ENCODE measurements around the gene XYLT2. TPM values are rescaled to one million over a fixed set of nuclear protein-coding genes. Genes with fewer than 3 reads are reported as not detected.
"Not testable (repeated sequence)": the region's sequence is repeated elsewhere in the genome, so short reads cannot be mapped to it uniquely, and the experiment has no call there.

Gene XYLT2
- 10 to 100 TPM; 22.8 to 31.3 TPM for total RNA-seq

DNA sequence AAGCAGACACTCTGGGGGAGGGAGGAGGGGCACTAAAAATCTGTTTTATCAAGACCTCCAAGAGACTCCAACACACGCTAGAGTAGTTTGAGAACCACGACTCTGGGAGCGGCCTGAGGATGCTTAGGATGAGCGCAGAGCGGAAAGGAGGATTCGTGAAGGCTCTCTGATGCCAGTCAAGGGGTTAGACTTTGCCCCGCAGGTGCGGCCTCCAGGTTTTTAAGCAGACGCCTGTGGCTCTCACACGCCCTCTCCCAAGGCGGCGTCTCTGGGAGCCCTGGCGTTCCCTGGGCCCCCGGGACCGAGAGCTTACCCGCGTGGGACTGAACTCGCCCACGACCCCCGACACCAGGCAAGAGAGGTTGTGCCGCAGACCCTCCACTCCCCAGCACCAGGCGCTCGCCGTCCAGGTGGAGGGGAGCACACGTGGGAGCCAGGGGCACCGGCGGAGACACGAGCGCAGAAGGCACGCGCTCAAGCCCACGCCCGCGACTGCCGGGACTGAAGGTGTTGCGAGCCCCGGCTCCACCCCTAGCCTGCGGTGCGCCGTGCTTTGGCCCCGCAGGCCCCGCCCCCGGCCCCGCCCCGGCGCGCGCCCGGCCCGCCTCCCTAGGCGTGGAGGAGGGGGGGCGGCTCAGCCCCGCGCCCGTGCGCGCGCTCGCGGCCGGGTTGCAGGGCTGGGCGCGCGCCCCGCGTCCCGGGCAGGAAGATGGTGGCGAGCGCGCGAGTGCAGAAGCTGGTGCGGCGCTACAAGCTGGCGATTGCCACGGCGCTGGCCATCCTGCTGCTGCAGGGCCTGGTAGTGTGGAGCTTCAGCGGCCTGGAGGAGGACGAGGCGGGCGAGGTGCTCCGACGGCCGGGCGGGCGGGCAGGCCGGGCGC, at the start of gene XYLT2:
Gene XYLT2 (plus strand): TSS at position 695 of the 881 bp plus-strand sequence. CDS start 15 bp downstream, at position 710.
- Histone ChIP-seq H3K36me3 (replicated peaks in 1 of 2; ENCODE audit: insufficient read depth in 1 of 2, low read depth in 2 of 2) (no peaks in the 10 kb centered on the region), H3K27ac (peak within 1 kb of the TSS; percentile 24 to 69 (median 47)), H3K27me3 (no peaks in the 10 kb centered on the region), H3K4me1 (peaks cover 20% of the 10 kb centered on the region), H3K9me3 (no peaks in the 10 kb centered on the region), H3K4me3 (peak within 1 kb of the TSS; percentile 51 to 71)
- WGBS, 2 donors, result 0 to 2% methylated on average over 2 to 74 of the region's 87 CpGs
- intact Hi-C loops (cut with DNase I), result no loop called here
- DNase-seq (peak; percentile 88 to 95 (median 90)), ATAC-seq (peak; percentile 95)
- TF ChIP-seq, protein P1, sequence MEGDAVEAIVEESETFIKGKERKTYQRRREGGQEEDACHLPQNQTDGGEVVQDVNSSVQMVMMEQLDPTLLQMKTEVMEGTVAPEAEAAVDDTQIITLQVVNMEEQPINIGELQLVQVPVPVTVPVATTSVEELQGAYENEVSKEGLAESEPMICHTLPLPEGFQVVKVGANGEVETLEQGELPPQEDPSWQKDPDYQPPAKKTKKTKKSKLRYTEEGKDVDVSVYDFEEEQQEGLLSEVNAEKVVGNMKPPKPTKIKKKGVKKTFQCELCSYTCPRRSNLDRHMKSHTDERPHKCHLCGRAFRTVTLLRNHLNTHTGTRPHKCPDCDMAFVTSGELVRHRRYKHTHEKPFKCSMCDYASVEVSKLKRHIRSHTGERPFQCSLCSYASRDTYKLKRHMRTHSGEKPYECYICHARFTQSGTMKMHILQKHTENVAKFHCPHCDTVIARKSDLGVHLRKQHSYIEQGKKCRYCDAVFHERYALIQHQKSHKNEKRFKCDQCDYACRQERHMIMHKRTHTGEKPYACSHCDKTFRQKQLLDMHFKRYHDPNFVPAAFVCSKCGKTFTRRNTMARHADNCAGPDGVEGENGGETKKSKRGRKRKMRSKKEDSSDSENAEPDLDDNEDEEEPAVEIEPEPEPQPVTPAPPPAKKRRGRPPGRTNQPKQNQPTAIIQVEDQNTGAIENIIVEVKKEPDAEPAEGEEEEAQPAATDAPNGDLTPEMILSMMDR (IDR thresholded peaks at IDR 0.05), result peak in 1 of 7 experiments; percentile 5
- TF ChIP-seq POLR2A (IDR thresholded peaks at IDR 0.05), result peak; percentile 39 to 62 (median 57)

DNA sequence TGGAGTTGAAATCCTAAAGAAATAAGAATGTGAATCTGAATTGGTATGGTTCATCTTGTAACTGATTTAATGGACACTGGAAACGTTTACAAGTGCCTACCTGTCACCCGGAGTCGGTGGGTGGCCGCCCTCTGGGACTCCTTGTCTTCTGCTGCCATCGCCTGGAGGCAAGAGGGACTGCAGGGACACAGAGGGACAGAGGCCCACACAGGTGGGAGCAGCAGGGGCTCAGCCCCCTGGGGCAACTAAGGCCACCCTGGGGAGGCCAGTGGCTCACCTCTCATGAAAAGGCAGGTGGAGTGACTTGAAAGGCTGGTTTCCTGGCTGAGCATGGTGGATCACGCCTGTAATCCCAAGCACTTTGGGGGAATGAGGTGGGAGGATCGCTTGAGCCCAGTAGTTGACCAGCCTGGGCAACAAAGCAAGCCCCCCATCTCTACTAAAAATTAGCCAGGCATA, 48.5 kb upstream of the XYLT2 start:
- H3K27me3 ChIP-seq, result no peaks in the 10 kb centered on the region
- 20 to 29% methylated on average over 7 of the region's 7 CpGs for WGBS, 2 donors
- TF ChIP-seq, protein P1 (IDR thresholded peaks at IDR 0.05), result peak; percentile 86 to 94 (median 92)
- TF ChIP-seq POLR2A (IDR thresholded peaks at IDR 0.05), result no peak
- H3K27ac ChIP-seq, result no peak overlapping the region
- DNase-seq (peak; percentile 80 to 88 (median 85)), ATAC-seq (peak; percentile 91)
- no peak overlapping the region for H3K4me3 ChIP-seq
- no peaks in the 10 kb centered on the region for H3K9me3 ChIP-seq
- intact Hi-C loops (cut with DNase I), result no loop called here
- H3K36me3 ChIP-seq (replicated peaks in 1 of 2; ENCODE audit: insufficient read depth in 1 of 2, low read depth in 2 of 2), result no peaks in the 10 kb centered on the region
- H3K4me1 ChIP-seq, result no peaks in the 10 kb centered on the region

DNA sequence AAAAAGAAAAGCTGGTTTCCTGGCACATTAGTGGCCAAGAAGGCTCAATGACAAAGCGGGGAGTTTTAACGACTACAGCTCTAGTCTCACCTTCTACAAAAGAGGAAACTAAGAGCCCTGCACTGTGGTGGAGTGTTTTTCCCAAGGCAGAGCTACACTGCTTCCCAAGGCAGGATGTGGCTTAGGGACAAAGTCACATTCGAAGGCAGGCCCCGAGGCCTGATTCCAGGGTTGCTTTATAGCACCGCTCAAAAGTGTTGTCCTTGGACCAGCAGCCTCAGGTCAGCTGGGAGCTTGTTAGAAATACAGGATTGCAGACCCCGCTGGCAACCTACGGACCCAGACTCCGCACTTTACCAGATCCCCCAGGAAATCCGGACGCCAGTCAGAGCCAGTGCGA, 47.9 kb upstream of the XYLT2 start:
- no peaks in the 10 kb centered on the region for H3K9me3 ChIP-seq
- H3K27me3 ChIP-seq, result no peaks in the 10 kb centered on the region
- 62 to 66% methylated on average over 7 to 11 of the region's 11 CpGs for WGBS, 2 donors
- no peak for TF ChIP-seq POLR2A (IDR thresholded peaks at IDR 0.05)
- TF ChIP-seq, protein P1 (IDR thresholded peaks at IDR 0.05), result no peak
- no peak for DNase-seq
- H3K36me3 ChIP-seq (replicated peaks in 1 of 2; ENCODE audit: insufficient read depth in 1 of 2, low read depth in 2 of 2), result no peaks in the 10 kb centered on the region
- H3K4me1 ChIP-seq, result no peaks in the 10 kb centered on the region
- no peak for ATAC-seq
- no peak overlapping the region for H3K4me3 ChIP-seq
- no peak overlapping the region for H3K27ac ChIP-seq
- intact Hi-C loops (cut with DNase I), result no loop called here

DNA sequence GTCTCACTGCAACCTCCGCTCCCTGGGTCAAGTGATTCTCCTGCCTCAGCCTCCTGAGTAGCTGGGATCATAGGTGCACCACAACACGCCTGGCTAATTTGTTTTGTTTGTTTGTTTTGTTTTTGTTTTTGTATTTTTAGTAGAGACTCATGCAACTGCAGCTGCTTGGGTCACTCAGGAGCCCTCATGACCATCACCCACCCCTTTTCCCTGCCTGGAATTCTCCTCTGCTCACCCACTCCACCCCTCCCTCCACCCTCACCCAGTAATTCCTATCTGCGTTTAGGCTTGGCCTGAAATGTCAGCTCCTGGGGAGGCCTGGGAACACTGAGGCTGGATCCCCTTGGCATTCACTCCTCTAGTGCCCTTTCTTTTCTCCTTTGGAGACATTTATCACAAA, 46.1 kb upstream of the XYLT2 start:
- TF ChIP-seq POLR2A (IDR thresholded peaks at IDR 0.05), result no peak
- TF ChIP-seq, protein P1 (IDR thresholded peaks at IDR 0.05), result no peak
- intact Hi-C loops (cut with DNase I), result no loop called here
- no peak for ATAC-seq

DNA sequence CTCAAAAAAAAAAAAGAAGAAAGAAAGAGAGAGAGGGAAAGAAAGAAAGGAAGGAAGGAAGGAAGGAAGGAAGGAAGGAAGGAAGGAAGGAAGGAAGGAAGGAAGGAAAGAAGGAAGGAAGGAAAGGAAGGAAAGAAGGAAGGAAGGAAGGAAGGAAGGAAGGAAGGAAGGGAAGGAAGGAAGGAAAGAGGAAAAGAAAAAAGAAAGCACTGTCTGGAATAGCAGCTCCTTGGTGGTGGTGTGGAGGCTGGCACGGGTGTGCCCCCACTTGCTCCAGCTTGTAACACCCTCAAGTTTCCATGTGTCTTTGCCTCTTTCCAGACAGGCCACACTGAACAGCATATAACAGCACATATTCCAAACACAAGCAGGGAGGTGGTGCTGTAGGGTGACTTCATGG, 45.1 kb upstream of the XYLT2 start:
- DNase-seq; ATAC-seq; H3K4me3 ChIP-seq; H3K36me3 ChIP-seq (replicated peaks in 1 of 2; ENCODE audit: insufficient read depth in 1 of 2, low read depth in 2 of 2); H3K9me3 ChIP-seq; intact Hi-C loops (cut with DNase I); H3K27ac ChIP-seq; H3K27me3 ChIP-seq: not testable (repeated sequence)
- H3K4me1 ChIP-seq, result peaks cover 15% of the 10 kb centered on the region
- 43 to 63% methylated on average over 1 of the region's 1 CpG for WGBS, 2 donors

More for the DNA sequence above, 46.1 kb upstream of the XYLT2 start:
- Histone ChIP-seq H3K36me3 (replicated peaks in 1 of 2; ENCODE audit: insufficient read depth in 1 of 2, low read depth in 2 of 2) (no peaks in the 10 kb centered on the region), H3K27me3 (no peaks in the 10 kb centered on the region), H3K4me1 (peaks cover 5% of the 10 kb centered on the region), H3K4me3 (no peak overlapping the region), H3K27ac (no peak overlapping the region), H3K9me3 (no peaks in the 10 kb centered on the region)
- no peak for DNase-seq
- WGBS, 2 donors, result 66 to 79% methylated on average over 3 of the region's 3 CpGs

Measured in body of pancreas (tissue), 4 donors.